HG02571 (cell line): Measurements from ENCODE around the gene INTS4.
"Not testable (repeated sequence)": the region's sequence is repeated elsewhere in the genome, so short reads cannot be mapped to it uniquely, and the experiment has no call there.

ENCODE experiments used
- ATAC-seq: cut with Tn5 transposase; IDR thresholded peaks from one replicate; pipeline ENCODE4 v1.9.1; 2021; ENCODE audit warnings: mild to moderate bottlenecking, moderate library complexity; ENCODE audit not compliant: unreplicated experiment

INTS4 gene

DNA sequence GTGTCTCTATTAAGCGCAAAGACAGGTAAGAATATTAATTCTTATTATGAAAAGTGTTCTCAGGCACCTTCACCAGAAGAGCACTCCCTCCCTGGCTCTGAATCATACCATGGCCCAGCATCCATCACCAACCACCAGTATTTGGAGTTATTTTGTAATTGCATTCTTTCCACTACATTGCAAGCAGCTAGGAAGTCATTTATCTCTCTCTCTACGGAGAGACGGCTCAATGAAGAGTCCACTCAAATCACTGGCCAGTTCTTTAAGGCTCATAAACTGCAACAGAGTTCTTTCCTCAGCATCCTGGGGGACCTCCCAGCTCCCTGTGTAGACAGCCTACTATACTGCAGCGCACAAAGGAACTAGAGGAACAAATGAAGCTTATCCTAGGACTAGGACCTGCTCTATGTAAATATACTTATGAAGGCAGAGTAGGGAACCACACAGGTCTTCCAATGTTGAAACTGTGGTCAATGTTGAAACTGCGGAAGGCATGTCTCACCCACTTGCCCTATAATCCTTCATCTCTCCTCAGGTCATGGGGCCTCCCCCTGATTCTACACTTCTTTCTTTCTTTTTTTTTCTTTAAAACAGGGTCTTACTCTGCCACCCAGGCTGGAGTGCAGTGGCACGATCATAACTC, 110.2 kb downstream of the INTS4 start:
- ATAC-seq, result no peak

DNA sequence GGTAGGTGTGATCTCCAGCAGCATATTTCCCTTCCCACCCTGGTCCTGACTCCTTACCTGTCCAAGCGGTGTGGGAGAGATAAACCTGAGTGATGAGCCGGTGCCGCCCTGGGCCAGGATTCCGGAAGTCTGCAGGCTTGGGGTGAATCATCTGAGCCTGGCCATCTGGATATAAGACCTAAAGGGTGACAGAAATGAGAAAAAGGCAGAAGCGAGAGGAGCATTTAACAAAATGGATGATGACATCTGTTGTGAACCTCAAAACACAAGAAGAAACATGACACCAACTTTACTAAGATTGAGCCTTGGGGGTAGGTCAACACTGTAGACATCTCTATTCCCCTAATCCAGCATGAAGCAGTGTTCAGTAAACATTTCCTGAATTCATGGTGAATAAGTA, 110.7 kb downstream of the INTS4 start:
- ATAC-seq, result no peak

DNA sequence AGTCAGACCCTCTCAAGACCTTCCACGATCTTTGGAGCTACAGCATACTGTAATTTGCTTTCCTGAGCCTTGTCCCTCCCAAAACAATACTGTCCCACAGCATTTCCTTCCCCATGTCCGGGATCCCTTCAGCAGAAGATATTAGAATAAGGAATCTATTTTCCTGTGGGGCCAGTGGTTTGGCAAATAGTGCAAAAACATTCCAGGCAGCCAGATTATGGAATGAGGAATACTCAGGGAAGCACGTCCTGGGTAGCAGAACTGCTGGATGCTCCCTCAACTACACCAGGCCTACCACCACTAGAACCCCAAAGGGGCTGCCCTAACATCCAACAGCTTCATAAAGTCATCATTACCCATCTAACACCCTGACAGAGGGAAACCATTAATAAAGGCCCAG, 112.1 kb downstream of the INTS4 start:
- ATAC-seq, result no peak

DNA sequence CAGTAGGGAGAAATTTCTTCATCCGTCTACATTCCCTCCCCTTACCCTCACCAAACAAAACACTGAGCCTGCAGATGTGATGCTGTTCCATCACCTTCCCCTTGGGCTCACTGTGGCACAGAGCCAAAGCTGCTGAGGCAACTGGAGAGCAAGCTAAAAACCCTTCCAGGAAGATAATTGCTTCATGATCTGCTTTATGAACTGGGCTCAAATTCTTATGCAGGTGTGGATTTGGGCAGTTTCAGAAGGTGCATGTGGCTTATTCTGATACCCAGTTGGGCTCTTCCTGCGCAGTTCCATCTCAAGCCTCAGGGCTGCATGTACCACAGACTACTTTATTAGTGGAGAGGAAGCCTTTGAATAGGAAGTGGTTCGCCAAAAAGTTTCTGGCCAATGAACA, 115.2 kb downstream of the INTS4 start:
- ATAC-seq, result no peak

DNA sequence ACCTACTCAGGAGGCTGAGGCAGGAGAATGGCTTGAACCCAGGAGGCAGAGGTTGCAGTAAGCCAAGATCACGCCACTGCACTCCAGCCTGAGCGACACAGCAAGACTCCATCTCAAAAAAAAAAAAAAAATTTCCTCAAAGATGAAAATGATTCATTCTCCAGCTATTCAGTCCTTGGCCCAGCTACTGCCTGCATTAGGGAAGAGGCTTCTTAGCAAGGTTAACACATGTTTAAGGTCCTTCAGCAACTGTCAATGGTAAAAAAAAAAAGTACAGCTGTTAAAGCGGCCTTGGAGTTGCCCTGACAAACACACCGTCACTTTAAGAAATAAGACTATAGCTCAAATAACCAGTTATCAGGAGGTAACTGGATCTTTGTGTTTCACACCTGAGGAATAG, 116.2 kb downstream of the INTS4 start:
- not testable (repeated sequence) for ATAC-seq

DNA sequence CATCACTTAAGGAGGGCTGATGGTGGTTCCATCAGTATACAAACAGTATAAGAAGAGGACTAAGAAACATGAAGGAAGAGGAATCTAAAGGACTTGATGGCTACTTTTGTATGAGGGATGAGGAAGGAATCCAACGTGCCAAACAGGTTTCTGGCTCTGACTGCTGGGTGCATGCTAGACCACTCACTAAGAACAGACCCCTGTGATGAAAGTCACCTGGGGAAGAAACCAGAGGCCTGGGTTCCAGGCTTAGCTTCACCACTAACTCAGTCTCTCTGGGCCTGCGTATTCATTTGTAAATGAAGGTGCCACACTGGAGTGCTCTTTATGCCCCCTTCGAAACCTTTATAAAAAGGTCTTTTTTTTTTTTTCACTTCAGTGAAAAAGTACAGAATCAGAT, 118.4 kb downstream of the INTS4 start:
- ATAC-seq, result no peak

DNA sequence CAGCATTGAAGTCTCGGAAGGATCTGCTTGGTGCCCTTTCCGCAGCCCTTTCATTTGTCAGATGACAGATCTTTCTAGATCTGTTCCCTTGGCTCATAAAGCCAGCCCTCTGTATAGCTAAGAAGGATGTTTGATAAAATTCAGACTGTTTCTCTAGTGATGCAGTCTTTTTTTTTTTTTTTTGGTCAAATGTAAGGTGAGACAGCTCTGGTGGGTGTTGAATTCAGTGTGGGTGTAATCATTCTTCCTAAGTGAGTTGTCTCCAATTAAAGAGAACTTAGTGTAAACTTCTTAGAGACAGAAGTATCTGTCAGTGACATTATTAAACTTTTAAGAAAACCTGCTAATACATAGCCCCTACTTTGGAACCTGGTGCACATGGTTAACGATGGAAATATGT, 120.3 kb downstream of the INTS4 start:
- ATAC-seq, result no peak

DNA sequence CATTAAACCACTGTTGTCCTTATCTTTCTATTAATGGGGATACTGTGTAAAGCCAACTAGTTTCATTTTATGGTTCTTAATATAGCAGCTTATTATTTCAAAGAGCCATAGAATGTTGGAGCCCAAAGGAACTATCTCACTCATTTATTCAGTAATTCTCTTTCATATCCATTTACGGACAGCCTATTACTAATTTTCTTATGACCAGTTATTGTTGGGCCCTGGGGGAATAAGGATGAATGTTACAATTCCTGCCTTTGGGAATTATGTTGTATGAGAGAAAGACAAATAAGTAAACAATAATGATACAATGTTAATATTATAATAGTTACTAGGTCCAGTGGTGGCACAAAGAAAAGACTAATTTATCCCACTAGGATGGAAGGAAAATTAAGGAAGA, 121.1 kb downstream of the INTS4 start:
- ATAC-seq, result no peak

DNA sequence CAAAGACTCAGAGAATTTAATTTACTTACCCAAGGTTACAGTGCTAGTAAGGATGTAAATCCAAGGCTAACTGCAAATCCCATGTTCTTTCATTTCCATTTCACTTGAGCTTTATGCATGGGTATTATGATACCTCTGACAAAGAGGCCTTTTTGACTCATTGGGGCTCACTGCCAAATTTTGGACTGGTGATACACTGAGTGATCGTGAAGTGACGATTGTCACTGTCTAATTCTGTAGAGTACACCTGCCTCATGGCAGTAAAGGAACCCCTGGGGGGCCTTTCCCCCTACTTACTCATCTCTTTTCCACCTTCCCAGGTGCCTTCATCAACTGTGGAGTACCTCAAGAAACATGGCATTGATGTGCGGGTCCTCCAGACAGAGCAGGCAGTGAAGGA, 122.6 kb downstream of the INTS4 start:
- no peak for ATAC-seq

DNA sequence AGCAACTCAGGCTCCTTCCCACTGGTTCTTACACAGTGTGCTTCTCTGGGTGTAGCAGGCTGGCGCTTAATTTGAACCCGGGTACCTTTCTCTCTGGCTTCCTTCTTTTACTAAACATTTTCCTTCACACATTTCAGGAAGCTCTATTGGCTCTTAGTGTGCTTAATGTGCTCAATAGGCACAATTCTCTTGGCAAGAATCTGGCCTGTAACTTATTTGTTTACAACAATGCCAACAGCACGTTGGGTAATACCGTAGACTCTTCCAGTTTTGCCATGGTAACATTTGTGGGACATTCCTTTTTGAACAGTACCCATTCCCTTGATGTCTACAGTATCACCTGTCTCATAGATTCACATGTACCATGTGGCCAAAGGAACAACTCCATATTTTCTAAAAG, 125.7 kb downstream of the INTS4 start:
- no peak for ATAC-seq

DNA sequence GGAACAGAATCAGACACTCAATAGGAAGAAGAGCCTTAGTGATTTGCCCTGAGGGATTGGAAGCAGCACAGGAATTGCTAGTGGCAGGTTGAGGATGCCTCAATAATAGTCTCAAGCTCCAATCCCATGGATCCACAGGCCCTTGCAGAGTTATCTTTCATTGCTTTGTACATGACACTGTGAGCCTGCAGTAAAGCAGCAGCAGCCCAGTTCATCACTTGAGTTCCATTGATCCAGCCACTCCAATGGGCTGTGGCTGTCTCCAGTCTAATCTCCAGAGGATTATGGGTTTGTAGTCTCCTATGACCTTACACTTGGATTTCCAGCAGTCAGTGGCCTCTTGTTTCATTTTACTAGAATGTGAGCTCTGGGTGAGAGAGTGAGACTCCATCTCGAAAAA, 128.1 kb downstream of the INTS4 start:
- ATAC-seq, result no peak

DNA sequence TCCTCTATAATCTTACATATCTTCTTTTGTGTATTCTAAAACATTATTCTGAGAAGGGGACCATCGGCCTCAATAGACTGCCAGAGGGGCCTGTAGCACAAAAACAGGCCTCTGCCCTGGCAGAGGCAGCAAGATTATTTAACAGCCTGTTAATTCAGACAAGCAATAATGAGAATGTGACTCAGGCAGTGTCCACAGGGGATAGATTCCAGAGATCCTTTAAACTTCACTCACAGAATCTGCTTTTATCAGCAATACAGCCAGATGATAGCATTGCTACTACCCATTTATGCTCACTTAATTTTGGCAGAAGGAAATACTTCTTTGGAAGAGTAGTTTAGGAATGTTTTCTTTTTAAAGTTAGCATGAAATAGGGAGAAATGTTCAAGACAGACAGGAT, 128.7 kb downstream of the INTS4 start:
- no peak for ATAC-seq

DNA sequence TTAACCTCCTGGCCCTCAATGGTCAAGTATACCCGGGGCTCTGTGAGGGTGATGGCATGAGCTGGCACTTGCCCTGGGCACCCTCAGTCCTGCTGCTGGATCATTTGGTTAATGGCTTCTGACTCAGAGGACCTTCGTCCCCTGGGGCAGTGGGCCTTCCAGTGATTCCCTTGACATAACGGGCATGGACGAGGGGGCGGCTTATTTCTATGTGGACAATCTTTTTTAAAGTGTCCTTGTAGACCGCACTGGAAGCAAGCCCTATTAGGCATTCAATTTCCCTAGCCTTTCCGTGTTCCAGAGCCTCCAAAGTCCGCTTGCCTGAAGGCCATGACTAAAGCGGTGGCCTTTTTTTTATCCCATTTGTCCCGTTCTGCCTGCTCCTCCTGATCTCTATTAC, 133.0 kb downstream of the INTS4 start:
- ATAC-seq, result not testable (repeated sequence)

DNA sequence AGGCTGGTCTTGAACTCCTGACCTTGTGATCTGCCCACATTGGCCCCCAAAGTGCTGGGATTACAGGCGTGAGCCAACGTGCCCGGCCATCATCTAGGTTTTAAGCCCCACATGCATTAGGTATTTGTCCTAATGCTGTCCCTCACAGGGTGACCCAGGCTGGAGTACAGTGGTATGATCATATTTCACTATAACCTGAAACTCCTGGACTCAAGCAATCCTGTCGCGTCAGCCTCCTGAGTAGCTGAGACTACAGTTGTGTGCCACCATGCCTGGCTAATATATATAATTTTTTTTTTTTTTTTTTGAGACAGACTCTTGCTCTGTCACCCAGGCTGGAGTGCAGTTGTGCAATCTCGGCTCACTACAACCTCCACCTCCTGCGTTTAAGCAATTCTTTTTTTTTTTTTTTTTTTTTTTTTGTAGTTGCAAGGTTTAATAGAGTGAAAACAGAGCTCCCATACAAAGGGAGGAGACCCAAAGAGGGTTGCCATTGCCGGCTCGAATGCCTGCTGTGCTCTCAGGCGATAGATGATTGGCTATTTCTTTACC, 136.5 kb downstream of the INTS4 start:
- ATAC-seq, result not testable (repeated sequence)

DNA sequence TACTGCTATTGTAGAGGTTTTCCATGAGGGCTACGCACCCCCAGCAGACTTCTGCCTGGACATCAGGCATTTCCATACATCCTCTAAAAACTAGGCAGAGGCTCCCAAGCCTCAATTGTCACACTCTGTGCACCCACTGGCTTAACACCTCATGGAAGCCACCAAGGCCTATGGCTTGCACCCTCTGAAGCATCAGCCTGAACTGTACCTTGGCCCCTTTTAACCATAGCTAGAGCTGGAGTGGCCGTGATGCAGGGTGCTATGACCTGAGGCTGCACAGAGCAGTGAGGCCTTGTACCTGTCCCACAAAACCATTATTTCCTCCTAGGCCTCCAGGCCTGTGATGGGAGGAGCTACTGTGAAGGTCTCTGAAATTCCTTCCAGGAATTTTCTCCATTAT, 139.6 kb downstream of the INTS4 start:
- no peak for ATAC-seq

DNA sequence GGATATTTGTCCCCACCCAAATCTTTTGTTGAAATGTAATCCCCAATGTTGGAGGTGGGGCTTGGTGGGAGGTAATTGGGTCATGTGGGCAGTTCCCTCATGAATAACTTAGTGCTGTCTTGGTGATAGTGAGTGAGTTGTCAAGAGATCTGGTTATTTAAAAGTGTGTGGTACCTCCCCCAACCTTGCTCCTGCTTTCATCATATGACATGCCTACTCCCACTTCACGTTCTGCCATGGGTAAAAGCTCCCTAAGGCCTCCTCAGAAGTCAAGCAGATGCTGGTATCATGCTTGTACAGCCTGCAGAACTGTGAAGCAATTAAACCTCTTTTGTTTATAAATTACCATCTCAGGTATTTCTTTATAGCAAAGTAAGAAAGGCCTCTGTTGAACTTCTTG, 143.0 kb downstream of the INTS4 start:
- ATAC-seq, result no peak

DNA sequence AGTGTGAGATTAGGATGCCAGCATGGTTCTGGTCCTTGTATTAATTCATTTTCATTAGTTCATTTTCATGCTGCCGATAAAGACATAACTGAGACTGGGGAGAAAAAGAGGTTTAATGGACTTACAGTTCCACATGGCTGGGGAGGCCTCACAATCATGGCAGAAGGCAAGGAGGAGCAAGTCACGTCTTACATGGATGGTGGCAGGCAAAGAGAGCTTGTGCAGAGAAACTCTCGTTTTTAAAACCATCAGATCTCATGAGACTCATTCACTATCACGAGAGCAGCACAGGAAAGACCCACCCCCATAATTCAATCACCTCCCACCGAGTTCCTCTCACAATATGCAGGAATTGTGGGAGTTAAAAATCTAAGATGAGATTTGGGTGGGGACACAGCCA, 150.8 kb downstream of the INTS4 start:
- ATAC-seq, result not testable (repeated sequence)

DNA sequence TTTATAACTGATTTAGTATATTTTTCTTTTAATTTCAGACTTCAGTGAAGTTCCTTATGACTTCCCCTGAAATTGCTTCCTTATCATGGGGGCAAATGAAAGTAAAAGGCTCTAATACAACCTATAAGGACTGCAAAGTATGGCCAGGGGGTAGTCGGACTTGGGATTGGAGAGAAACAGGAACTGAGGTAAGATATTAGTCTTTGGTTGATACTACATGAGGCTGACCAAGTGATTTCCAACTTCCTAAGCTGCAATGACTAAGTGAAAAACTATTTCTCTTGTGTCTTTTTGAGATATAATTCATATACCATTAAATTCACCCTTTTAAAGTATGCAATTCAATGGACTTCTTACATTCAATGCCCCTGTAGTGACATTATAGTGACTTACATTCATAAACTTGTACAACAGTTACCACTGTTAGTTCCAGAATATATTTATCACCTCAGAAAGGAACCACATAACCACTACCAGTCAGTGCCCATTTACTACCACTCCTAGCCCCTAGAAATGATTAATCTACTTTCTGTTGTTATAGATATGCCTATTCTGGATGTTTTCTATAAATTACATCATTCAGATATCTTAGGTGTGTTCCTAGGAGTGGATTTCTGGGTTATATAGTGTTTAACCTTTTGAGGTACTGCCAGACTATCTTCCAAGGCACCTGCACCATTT, 151.9 kb downstream of the INTS4 start:
- no peak for ATAC-seq

DNA sequence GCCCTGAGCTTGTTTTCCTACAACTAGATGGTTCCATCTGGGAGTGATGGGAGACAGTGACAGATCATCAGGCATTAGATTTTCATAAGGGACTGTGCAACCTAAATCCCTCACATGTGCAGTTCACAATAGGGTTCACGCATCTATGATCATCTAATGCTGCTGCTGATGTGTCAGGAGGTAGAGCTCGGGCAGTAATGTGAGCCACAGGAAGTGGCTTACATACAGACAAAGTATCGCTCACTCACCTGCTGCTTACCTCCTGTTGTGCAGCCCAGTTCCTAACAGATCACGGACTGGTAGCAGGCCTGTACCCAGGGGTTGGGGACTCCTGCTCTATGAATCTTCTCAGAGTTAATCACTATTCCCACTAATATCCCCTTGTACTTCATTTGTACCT, 161.2 kb downstream of the INTS4 start:
- ATAC-seq, result no peak

DNA sequence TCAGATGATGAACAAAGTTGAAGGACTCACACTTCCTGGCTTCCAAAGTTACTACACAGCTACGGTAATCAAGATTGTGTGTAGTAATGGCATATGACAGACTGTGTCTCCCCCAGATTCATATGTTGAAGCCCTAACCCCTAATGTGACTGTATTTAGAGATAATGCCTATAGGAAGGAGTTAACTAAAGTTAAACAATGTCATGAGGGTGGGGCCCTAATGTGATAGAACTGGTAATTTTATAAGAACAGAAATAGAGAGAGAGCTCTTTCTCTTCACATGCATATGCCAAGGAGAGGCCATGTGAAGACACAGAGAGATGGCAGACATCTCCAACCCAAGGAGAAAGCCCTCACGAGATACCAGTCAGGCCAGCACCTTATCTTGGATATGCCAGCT, 165.5 kb downstream of the INTS4 start:
- no peak for ATAC-seq
